Hair follicle dermal papilla cell (primary cell): Measurements from ENCODE around the gene AHCYL2. TPM values are rescaled to one million over a fixed set of nuclear protein-coding genes. Genes with fewer than 3 reads are reported as not detected.

ENCODE experiments used
- small RNA-seq: library from RNA; depleted of rRNA; stranded (forward); fragments of <200 nt; gene quantifications from one replicate; pipeline ENCODE3, GENCODE V24; 2012
- total RNA-seq: library from RNA; depleted of rRNA; stranded (reverse); fragments of >200 nt; gene quantifications from 2 replicates; pipeline ENCODE4 v1.2.3, GENCODE V29; 2012

AHCYL2 gene
- 8.9 TPM in 2 replicates for total RNA-seq

DNA sequence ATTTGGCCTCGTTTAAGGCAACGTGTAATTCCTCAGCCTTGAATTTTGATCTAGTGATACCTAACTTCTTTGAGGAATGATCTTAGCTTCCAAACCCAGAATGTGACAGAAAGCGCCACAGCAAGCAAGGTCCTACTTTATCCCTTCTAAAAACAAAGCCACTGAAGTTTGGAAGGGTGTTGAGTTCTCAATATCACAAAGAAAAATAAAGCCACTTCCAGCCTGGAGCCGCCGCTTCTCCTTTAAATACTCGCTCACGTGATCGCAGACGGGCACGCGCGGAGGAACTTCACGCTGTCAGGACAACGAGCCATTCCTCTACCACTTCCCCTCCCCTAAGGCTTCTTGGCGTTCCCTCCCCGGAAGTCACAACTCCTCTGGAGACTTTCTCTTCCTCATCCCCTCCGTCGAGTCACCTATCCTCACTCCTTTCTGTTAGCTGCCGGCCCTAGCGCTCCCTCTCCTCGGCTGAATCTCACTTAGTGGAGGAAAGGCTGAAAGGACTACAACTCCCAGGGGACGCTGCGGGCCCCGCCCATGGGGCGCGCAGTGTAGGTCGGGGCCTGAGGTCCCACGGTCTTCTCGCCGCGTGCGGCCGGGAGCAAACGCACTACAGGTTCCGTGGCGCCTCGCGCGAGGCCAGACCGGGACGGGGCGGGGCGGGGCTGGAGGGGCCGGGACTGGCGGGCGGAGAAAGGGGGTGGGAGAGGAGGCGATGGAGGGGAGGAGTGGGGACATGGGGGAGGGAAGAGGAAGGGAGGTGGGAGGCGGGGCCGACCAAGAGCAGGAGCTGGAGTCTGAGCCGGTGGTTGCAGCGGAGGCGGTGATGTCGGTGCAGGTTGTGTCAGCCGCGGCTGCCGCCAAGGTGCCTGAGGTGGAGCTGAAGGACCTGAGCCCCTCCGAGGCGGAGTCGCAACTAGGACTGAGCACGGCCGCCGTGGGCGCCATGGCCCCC is at the start of gene AHCYL2:
Gene AHCYL2 (plus strand): TSS at position 780 of the 955 bp plus-strand sequence.

GRCh38 chr7:129188372-129188891 is 36.4 kb upstream of the AHCYL2 start, which contains the start of gene SMO:
TSS of gene SMO (plus strand) at chr7:129188633. CDS start at chr7:129189152, 519 bp downstream.

DNA sequence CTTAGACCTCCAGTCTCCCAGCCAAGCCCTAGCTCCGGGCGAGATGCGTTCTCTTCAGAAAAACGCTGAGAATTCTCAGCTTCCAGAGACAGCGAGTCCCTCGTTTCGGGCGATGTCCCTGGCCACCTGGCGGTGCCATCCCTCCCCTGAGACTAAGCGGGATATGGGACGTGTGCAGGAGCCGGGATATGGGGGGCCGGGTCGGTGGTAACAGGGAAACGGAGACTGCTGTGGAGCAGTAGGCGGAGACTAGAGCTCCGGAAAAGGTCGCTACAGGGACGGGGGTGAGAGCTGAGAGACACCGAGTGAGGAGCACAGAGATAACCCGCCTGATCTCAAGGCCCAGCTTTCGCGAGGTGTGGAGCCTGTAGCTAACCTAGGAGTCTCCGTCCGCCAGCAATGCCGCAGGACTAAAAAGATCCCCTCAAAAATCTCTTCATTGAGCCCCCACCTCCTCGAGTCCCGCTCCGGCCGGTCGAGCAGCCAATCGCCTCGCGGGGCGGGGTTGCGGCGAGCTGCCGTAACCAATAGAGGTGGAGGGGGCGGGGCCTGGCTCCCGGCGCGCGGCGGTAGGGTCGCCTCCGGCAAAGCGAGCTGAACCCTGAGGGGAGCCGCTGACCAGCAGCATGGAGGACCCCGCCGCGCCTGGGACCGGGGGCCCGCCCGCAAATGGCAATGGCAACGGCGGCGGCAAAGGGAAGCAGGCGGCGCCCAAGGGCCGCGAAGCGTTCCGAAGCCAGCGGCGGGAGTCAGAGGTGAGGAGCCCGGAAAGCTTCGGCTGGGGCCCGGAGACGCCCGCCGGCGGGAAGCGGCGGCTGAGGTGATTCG is 209.2 kb downstream of the AHCYL2 start, which contains the start of gene STRIP2:
Gene STRIP2 (plus strand): TSS at position 586 of the 828 bp plus-strand sequence. CDS start 41 bp downstream, at position 627.

Small RNA genes lying within 50 kb of the gene (small RNA-seq; reads per million reads assigned to genes)
- gene AC009244.1 (not detected), gene SNRPGP3 (not detected)

Other genes starting within 250 kb of the AHCYL2 start
- gene TNPO3, start 169.9 kb upstream of the AHCYL2 start, total RNA-seq = 66.7 and 86.5 TPM in 2 replicates
- 0.73 TPM in 1 of 2 replicates, not detected in the other for gene TSPAN33, start 80.3 kb upstream of the AHCYL2 start, total RNA-seq
- 11.7 and 17.7 TPM in 2 replicates for gene SMO, start 36.4 kb upstream of the AHCYL2 start, total RNA-seq
- 1.5 TPM in 2 replicates for gene STRIP2, start 209.4 kb downstream of the AHCYL2 start, total RNA-seq